Ramos (cell line): ENCODE results near the gene SNAPIN.
"Not testable (repeated sequence)": the region's sequence is repeated elsewhere in the genome, so short reads cannot be mapped to it uniquely, and the experiment has no call there.

Source experiments
- in situ Hi-C: fragments of 300-500 bp; cut with MboI; formaldehyde crosslinking; loops from one replicate; pipeline ENCODE4 v1.14.3; 2022; ENCODE audit warnings: low sequenced_read_pairs; ENCODE audit not compliant: unreplicated experiment

SNAPIN gene

DNA sequence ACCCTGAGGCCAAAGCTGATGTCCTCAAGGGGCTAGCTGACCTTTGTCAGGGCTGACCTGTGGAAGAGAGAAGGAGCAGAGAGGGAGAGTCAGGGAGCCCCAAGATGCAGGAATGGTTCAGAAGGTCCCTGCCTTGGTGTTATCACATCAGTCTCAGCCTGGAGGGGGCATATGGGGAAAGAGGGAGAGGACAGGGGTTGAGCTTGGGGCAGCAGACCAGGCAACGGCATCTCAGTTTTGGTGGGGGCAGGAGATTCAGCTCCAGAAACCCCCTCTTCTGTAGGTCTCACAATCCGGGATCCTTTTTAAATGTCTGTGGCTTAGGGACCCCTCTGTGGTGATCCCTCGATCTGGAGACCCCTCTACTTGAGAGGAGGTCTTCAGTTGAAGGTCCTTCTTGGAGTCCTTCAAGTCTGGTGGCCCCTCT, 32.0 kb upstream of the SNAPIN start:
- in situ Hi-C loops = no loop called here

DNA sequence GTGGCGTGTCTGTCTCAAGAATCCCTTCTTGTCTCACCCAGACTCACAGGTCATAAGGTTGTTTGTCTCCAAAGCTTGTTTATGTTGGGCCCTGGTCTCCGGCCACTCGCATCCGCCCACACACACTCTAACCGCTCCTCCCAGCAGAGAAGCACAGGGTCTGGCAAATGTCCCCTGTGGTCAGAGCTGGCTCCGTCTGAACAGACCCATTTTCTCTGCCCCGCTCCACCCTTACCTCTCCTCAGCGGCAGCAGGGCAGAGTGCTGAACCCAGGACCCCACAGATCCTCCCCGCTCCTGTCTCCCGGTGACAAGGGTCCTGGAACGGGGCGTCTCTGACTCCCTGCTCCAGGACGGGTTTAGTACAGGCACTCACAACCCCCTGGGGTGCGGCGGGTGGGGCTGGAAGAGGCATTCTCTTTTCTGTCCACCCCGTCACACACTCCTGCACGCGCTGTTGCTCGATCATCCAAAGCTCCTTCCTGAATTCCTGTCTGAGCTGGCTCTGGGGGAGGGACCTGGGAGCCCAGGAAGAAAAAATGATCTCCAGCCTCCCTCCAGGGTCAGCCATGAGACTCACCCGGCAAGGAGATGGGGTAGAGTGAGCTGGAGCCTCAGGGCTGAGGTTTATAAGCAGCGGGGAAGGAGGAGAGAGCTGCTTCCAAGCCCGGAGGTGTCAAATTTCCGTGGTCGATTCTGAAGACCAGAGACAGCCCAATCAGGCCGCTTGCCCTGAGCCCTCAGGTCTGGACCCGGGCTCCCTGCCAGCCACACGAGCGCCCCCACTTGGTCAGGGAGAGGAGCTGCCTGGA, 31.4 kb upstream of the SNAPIN start, which contains the start of gene S100A13:
TSS of gene S100A13 (minus strand) at position 602 of the 811 bp plus-strand sequence. CDS start 1,033 bp downstream, outside the sequence.
- in situ Hi-C loops = no loop called here

DNA sequence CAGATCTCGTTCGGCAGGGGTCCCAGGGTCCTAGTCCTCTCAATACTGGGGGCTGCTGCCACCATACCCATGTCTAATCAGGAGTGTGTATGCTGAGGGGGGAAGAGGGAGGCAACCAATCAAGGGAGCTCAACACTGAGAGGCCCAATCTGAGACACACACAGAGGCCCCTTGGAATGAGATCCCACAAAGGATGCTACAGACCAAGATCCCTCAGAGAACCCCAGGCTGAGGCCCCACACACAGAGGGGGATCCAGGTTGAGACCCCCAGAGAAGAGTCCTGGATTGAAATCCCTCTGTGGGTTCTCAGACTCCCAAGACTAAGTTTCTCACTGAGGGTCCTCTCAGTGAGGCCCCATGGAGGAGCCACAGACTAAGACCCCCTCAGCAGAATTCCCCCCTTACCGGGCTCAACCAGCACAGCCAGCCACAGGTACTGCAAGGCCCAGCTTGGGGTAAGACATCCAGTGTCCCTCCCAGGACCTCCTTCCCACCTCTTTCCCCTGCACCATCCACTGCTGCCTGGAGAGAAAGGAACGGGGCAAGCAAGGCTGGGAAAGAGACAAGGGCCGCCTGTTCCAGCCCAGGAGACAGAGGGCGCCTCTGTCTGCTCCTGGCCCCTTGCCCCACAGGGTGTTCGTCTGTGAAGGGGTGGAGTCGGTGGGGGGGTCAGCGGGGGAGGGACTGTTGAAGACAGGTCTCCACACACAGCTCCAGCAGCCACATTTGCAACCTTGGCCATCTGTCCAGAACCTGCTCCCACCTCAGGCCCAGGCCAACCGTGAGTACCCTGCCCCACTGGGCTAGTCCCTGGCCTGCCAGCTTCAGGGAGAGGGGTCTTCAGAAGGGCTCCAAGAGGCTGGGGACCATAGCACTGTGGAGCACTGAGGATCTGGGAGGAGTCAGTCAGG, 30.5 kb upstream of the SNAPIN start, which contains the start of gene S100A1:
TSS of gene S100A1 (plus strand) at position 720 of the 912 bp plus-strand sequence. CDS start 2,088 bp downstream, outside the sequence.
- in situ Hi-C loops = no loop called here

GRCh38 chr1:153628638-153629342, 29.7 kb upstream of the SNAPIN start:
- in situ Hi-C loops = no loop called here

- in situ Hi-C loops = no loop called here
Measured at GRCh38 chr1:153629343-153629665, 29.2 kb upstream of the SNAPIN start.

- in situ Hi-C loops = no loop called here
Measured at GRCh38 chr1:153629971-153630370, 28.5 kb upstream of the SNAPIN start.

- in situ Hi-C loops = no loop called here
Measured at GRCh38 chr1:153630384-153630783, 28.1 kb upstream of the SNAPIN start.

DNA sequence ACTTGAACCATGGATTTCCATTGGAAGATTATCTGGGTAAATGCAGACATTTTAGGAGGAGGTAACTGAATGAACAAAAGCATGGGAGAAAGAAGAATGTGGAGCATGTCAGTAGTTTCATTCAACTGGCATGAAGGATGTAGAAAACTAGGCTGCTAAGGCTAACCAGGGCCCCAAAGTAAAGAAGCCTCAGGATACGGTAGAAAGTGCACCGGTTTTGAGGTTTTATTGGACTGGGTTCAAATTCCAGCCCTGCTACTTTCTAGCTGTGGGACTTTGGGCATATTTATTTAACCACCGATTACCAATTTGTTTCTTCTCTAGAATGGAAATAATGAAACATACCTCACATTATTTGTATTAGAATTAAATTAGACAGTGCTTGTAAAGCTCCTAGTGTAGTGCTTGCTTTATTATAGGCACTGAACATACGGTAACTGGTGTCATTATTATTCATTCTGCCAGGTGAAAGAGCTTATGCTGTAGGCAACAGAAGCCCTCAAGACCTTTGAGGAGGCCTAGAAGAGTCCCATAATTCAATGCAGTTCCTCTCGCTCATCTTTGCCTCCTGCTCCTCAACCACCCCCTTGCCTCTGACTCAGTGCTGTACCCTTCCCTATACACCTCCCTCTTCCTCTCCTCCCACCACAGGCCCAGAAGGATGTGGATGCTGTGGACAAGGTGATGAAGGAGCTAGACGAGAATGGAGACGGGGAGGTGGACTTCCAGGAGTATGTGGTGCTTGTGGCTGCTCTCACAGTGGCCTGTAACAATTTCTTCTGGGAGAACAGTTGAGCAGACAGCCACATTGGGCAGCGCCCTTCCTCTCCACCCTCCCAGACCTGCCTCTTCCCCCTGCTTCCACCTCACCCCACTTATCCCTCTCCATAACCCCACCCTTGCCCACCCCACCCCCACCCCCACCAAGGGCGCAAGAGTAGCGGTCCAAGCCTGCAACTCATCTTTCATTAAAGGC, 27.2 kb upstream of the SNAPIN start:
- in situ Hi-C loops = no loop called here

DNA sequence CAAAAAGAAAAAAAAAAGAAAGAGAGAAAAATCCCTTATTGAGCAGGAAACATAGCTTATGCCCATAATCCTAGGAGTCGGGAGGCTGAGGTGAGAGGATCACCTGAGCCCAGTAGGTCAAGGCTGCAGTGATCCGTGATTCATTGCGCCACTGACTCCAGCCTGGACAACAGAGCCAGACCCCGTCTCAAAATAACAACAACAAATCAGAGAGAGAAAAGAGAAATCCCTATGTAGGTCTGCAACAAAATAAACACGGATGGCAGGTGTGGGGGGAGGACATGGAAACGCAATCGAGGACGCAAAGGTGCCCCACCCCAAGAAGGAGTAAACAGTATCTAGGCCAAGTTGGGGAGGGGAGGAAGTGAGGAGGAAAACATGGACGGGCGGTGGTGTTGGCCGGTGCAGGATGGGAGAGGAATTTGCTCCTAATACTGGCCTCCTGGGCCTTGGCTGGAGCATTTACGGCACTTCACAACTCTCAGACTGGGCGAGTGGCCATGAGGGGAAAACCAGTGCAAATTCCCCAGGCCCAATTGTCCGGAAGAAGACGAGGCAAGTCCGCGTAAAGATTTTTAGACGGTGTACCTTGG, 25.2 kb upstream of the SNAPIN start:
- in situ Hi-C loops = no loop called here

- in situ Hi-C loops = no loop called here
Measured at GRCh38 chr1:153633754-153634665, 24.5 kb upstream of the SNAPIN start, which contains the start of gene CHTOP. Gene CHTOP, plus strand, starts transcription at chr1:153634066. Its CDS starts 2,523 bp downstream, at chr1:153636589.

GRCh38 chr1:153635872-153636271, 22.6 kb upstream of the SNAPIN start:
- in situ Hi-C loops = no loop called here

DNA sequence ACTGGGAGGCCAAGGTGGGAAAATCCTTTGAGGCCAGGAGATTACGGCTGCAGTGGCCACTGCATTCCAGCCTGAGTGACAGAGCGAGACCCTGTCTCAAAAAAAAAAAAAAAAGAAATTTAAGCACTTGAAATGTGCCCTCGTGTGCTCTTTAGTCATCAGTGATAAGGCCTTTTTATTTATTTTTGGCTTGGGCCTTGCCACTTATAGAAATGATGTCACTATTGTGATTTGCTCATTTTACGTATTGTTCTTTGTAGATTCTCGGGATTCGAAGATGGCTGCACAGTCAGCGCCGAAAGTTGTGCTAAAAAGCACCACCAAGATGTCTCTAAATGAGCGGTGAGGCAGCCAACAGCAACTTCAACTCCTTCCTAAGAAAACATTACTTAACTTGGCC, 22.2 kb upstream of the SNAPIN start:
- in situ Hi-C loops = no loop called here

DNA sequence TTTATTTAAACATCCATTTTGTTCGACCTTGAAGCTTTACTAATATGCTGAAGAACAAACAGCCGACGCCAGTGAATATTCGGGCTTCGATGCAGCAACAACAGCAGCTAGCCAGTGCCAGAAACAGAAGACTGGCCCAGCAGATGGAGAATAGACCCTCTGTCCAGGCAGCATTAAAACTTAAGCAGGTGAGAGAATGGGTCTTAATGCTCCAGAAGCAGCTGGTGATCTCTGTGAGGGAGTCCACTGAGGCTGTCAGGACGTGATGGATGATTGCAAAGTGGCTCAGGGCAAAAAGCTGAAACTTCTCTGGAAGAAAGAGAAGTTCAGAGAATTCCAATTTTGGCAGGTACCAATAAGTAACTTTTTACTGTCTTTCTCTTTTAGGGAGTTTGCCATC, 20.2 kb upstream of the SNAPIN start:
- in situ Hi-C loops = no loop called here

DNA sequence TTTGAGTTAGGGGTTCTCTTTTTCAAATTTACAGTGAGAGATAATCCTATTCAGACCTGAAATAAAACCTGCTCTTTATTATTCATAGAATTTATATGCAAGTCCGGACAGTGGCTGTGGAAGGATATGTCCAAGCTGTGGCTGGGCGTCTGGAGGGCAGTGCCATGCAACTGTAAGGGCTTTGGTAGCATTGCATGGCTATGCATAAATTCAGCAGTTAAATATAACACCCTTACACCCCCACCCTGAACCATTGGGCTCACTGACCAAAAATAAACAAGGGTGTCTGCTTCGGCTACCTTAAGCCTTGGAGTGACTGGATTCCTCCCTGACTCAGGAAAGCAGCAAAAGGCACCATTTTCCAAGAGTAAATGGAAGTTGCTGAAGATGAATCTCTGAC, 19.2 kb upstream of the SNAPIN start:
- in situ Hi-C loops = no loop called here

GRCh38 chr1:153640213-153640612, 18.3 kb upstream of the SNAPIN start:
- in situ Hi-C loops = not testable (repeated sequence)

DNA sequence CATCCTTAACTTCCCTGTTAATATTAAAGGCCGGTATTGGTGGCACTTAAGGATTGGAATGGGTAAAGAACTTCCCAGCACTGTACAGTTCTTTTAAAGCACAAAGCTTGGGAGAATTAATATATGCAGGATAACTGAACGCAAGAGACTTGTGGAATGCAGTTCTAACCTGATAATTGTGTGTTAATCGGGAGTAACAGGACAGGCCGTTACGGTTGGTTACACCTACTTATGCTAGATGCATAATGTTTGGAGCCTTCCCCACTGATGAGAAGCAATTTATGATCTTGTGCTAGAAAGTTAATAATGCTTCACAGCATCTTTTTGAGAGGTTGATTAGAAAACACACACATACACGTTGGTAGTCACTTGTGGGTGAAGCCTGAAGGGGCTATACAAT, 17.6 kb upstream of the SNAPIN start:
- in situ Hi-C loops = no loop called here

DNA sequence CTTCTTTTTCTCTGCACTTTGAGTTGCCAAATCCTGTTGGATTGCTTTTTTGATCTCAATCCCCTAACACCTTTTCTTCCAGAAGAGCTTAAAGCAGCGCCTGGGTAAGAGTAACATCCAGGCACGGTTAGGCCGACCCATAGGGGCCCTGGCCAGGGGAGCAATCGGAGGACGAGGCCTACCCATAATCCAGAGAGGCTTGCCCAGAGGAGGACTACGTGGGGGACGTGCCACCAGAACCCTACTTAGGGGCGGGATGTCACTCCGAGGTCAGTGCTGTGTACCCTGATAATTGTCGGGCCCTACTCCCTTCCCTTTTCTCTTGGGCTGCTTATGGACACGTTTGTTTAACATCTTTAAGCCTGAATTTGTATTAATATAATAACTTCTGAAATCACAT, 16.3 kb upstream of the SNAPIN start:
- in situ Hi-C loops = no loop called here

DNA sequence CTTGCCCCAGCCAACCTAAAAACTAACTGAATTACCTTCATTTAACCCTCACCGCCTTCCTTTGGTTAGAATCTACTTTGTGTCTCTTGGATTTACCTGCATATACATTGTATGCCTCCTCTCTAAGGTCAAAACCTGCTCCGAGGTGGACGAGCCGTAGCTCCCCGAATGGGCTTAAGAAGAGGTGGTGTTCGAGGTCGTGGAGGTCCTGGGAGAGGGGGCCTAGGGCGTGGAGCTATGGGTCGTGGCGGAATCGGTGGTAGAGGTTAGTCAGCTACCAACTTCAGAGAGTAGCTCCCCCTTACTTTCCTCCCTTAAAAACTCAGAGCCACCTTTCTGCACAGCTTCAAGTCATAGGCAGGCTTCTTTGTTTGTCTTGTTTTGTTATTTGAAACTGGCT, 15.4 kb upstream of the SNAPIN start:
- in situ Hi-C loops = no loop called here
